Smooth muscle cell (in vitro differentiated cells): Measurements from ENCODE around the gene TCERG1L. TPM values are rescaled to one million over a fixed set of nuclear protein-coding genes. Genes with fewer than 3 reads are reported as not detected.

Experiments
- DNase-seq: peaks from one replicate; lab custom pipeline; 2025; ENCODE audit not compliant: unreplicated experiment; lab: John Stamatoyannopoulos, UW
- H2AFZ ChIP-seq: fragments of 200-600 bp; sonication (generic); 2 replicates; pipeline ENCODE4 v1.6.0; 2016; ENCODE audit warnings: antibody characterized with exemption, low read depth, mild to moderate bottlenecking
- H3F3A ChIP-seq: fragments of 200-600 bp; sonication (generic); 2 replicates; pipeline ENCODE4 v1.6.0; 2017; ENCODE audit warnings: antibody characterized with exemption, low read depth
- H3K27ac ChIP-seq: fragments of 200-600 bp; sonication (generic); 2 replicates; pipeline ENCODE4 v1.5.1; 2016; ENCODE audit warnings: low read depth, mild to moderate bottlenecking
- H3K27me3 ChIP-seq: fragments of 200-600 bp; sonication (generic); 2 replicates; pipeline ENCODE4 v1.6.1; 2016; ENCODE audit warnings: low read depth, mild to moderate bottlenecking
- H3K36me3 ChIP-seq: fragments of 200-600 bp; sonication (generic); 2 replicates; pipeline ENCODE4 v1.5.1; 2016; ENCODE audit warnings: low read depth
- H3K4me1 ChIP-seq: fragments of 200-600 bp; sonication (generic); 2 replicates; pipeline ENCODE4 v1.5.1; 2016; ENCODE audit warnings: low read depth
- H3K4me2 ChIP-seq: fragments of 200-600 bp; sonication (generic); 2 replicates; pipeline ENCODE4 v1.6.0; 2016; ENCODE audit warnings: mild to moderate bottlenecking
- H3K4me3 ChIP-seq: fragments of 200-600 bp; sonication (generic); 2 replicates; pipeline ENCODE4 v1.5.1; 2016; ENCODE audit warnings: mild to moderate bottlenecking
- H3K79me2 ChIP-seq: fragments of 200-600 bp; sonication (generic); 2 replicates; pipeline ENCODE4 v1.6.0; 2016; ENCODE audit warnings: low read depth, mild to moderate bottlenecking
- H3K9ac ChIP-seq: fragments of 200-600 bp; sonication (generic); 2 replicates; pipeline ENCODE4 v1.6.0; 2016; ENCODE audit warnings: low read depth
- H3K9me3 ChIP-seq: fragments of 200-600 bp; sonication (generic); replicated peaks from 2 replicates; pipeline ENCODE4 v1.5.1; 2016; ENCODE audit warnings: low read depth
- H4K20me1 ChIP-seq: fragments of 200-600 bp; sonication (generic); 2 replicates; pipeline ENCODE4 v1.6.0; 2016; ENCODE audit warnings: low read depth
- WGBS: methylation state at CpG from one replicate; pipeline ENCODE4 v1.1.7; 2016; ENCODE audit warnings: low lambda C conversion rate; 5-methylcytosine and 5-hydroxymethylcytosine counted together
- polyA plus RNA-seq: library from polyadenylated mRNA; unstranded; fragments of >200 nt; fragmentation: Nextera tagmentation; extraction: Ambion mirVana; gene quantifications from 2 replicates; pipeline ENCODE4 v1.2.1, GENCODE V29; 2016
- total RNA-seq: library from RNA; depleted of rRNA; stranded (reverse); fragments of >200 nt; gene quantifications from 2 replicates; pipeline ENCODE4 v1.2.3, GENCODE V29; 2014
- TF ChIP-seq, protein P1 (sequence below): fragments of 200-600 bp; sonication (generic); IDR thresholded peaks from 2 replicates; pipeline ENCODE4 v1.5.1; 2017; ENCODE audit warnings: borderline replicate concordance, mild to moderate bottlenecking, antibody characterized with exemption; ENCODE audit not compliant: insufficient read depth, poor library complexity, severe bottlenecking

Gene TCERG1L
- total and polyA plus RNA-seq, 2 experiments from 2014 or later: not detected

DNA sequence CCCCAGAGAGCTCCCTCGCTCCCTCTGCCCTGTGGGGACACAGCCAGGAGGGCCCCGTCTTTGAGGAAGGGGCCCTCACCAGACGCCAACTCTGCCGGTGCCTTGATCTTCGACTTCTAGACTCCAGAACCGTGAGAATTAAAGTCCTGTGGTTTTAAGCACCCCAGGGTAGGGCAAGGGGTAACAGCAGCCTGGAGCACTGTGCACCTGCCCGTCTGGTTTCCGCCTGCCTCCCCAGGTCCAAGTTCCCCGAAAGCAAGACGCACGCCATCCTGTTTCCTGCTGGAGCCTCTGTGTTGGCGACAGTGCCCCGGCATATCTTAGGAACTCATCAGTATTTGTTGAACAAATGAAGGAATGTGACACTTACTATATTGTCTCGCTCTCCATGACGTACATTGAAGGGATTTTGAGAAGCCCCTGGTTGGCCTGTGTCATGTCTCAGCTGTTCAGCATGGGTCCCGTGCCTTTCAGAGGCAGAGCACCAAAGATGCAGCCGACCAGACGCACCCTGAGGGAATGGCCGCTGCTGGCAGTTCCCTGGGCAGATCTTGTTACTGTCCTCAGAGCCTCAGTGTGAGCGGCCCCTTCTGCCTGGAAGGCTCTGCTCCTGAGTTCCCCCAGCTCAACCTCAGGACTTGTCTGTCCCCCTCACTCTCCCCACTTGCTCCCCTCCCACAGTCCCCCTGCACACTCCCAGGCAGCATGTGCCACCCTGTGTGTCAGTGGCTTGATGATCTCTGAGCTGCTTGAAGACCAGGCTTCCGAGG is 226.2 kb downstream of the TCERG1L start:
- H3K9me3 ChIP-seq: no peaks in the 10 kb centered on the region
- no peaks in the 10 kb centered on the region for H3K36me3 ChIP-seq
- H3K4me1 ChIP-seq: no peaks in the 10 kb centered on the region
- WGBS: 76% methylated on average over 21 of the region's 21 CpGs
- no peaks in the 10 kb centered on the region for H4K20me1 ChIP-seq
- TF ChIP-seq, protein P1, sequence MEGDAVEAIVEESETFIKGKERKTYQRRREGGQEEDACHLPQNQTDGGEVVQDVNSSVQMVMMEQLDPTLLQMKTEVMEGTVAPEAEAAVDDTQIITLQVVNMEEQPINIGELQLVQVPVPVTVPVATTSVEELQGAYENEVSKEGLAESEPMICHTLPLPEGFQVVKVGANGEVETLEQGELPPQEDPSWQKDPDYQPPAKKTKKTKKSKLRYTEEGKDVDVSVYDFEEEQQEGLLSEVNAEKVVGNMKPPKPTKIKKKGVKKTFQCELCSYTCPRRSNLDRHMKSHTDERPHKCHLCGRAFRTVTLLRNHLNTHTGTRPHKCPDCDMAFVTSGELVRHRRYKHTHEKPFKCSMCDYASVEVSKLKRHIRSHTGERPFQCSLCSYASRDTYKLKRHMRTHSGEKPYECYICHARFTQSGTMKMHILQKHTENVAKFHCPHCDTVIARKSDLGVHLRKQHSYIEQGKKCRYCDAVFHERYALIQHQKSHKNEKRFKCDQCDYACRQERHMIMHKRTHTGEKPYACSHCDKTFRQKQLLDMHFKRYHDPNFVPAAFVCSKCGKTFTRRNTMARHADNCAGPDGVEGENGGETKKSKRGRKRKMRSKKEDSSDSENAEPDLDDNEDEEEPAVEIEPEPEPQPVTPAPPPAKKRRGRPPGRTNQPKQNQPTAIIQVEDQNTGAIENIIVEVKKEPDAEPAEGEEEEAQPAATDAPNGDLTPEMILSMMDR: no peak
- no peak overlapping the region for H3K4me2 ChIP-seq
- DNase-seq: no peak
- H3F3A ChIP-seq: no peaks in the 10 kb centered on the region
- no peaks in the 10 kb centered on the region for H3K79me2 ChIP-seq
- no peak overlapping the region for H3K27ac ChIP-seq
- no peak overlapping the region for H3K9ac ChIP-seq
- H3K4me3 ChIP-seq: no peak overlapping the region
- no peak overlapping the region for H2AFZ ChIP-seq
- H3K27me3 ChIP-seq: no peaks in the 10 kb centered on the region

DNA sequence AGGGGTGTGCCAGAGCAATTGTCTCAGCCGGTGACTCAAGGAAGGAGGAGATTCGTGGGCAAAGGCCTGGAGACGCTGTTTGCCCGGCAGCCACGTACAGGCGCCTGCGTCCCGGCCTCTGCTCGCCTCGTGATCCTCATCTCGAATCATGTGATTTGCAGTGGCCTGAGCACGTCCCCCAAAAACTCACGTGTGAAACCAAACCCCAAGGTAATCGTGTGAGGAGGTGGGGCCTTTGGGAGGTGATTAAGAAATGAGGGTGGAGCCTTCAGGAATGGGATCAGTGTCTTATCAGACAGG is 226.8 kb downstream of the TCERG1L start:
- H4K20me1 ChIP-seq: no peaks in the 10 kb centered on the region
- TF ChIP-seq, protein P1: no peak
- no peaks in the 10 kb centered on the region for H3K27me3 ChIP-seq
- no peak overlapping the region for H3K9ac ChIP-seq
- DNase-seq: no peak
- no peaks in the 10 kb centered on the region for H3K36me3 ChIP-seq
- H3K4me3 ChIP-seq: no peak overlapping the region
- H2AFZ ChIP-seq: no peak overlapping the region
- no peaks in the 10 kb centered on the region for H3K4me1 ChIP-seq
- 72% methylated on average over 14 of the region's 14 CpGs for WGBS
- no peak overlapping the region for H3K27ac ChIP-seq
- no peaks in the 10 kb centered on the region for H3K9me3 ChIP-seq
- no peak overlapping the region for H3K4me2 ChIP-seq
- no peaks in the 10 kb centered on the region for H3F3A ChIP-seq
- no peaks in the 10 kb centered on the region for H3K79me2 ChIP-seq

DNA sequence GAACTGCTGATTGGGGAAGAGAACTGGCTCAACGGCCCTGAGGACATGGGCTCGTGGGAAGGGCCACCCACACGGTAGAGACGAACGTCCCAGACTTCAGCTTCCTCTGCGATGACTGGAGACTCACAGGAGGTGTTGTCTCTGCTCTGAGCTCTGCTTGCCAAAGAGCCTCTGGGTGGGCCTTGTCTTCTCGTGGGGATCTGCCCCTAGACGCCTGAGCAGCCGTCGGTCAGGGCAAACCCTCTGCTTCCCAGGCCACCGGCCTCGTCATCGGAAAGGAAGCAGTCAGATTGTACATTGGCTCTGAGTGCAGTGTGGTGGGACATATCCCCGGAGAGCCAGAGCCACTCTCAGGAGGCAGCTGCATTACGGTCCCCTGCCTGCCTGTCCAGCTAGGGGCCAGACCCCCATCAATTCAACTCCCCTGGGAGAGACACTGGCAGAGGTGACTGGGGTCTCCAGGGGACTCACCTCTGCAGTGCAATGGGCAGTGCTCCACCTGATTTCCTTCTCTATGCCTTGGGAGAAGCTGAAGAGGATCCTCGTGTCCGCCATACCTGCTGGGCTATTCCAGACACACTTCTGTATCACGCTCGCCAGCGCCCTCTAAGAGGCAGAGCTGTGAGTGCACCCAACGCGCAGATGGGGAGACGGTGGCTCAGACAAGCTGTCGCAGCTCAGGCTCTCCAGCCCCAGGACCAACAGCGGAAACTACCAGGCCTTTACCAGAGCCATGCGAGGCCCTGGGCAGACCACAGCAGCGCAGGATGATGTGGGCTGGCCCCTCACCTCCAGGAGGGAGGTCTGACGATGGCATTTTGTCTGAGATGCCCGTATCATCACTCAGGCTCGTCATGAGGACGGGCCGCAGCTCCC is 227.4 kb downstream of the TCERG1L start:
- H3K4me2 ChIP-seq: no peak overlapping the region
- WGBS: 71% methylated on average over 32 of the region's 32 CpGs
- TF ChIP-seq, protein P1: no peak
- no peaks in the 10 kb centered on the region for H3K4me1 ChIP-seq
- H3K27ac ChIP-seq: no peak overlapping the region
- H3K4me3 ChIP-seq: no peak overlapping the region
- H3K27me3 ChIP-seq: no peaks in the 10 kb centered on the region
- H3K36me3 ChIP-seq: no peaks in the 10 kb centered on the region
- no peaks in the 10 kb centered on the region for H3F3A ChIP-seq
- no peaks in the 10 kb centered on the region for H3K9me3 ChIP-seq
- no peak overlapping the region for H3K9ac ChIP-seq
- H3K79me2 ChIP-seq: no peaks in the 10 kb centered on the region
- no peaks in the 10 kb centered on the region for H4K20me1 ChIP-seq
- H2AFZ ChIP-seq: no peak overlapping the region
- DNase-seq: no peak
